GM12878 (cell line): Measurements from ENCODE around the gene NUMB.

Experiments
- ATF2 ChIP-seq: IDR thresholded peaks from 2 replicates; pipeline ENCODE4 v1.6.1; 2012; ENCODE audit warnings: low read length, inconsistent platforms
- CREM ChIP-seq: IDR thresholded peaks from 2 replicates; pipeline ENCODE4 v1.6.1; 2014; ENCODE audit warnings: antibody characterized with exemption, low read depth
- CTCF ChIP-seq, 3 experiments: IDR thresholded peaks in 2 of 3; conservative IDR thresholded peaks in 1 of 3; 2 replicates each; pipeline ENCODE4 v1.5.1; 2011; ENCODE audit warnings: low read depth in 3 of 3, low read length in 3 of 3, mild to moderate bottlenecking in 3 of 3, control low read depth in 2 of 3, moderate library complexity in 2 of 3, inconsistent platforms in 1 of 3, mixed read lengths in 1 of 3; ENCODE audit not compliant: control insufficient read depth in 2 of 3, insufficient read depth in 1 of 3; ENCODE audit errors: extremely low read depth in 1 of 3
- NFIC ChIP-seq: IDR thresholded peaks from 2 replicates; pipeline ENCODE4 v1.6.1; 2012; ENCODE audit warnings: low read depth, mild to moderate bottlenecking, inconsistent platforms, low read length, moderate library complexity
- SP1 ChIP-seq: IDR thresholded peaks from one replicate; pipeline ENCODE4 v1.6.1; 2011; ENCODE audit warnings: low read depth, low read length
- TF ChIP-seq, protein P1 (sequence below): fragments of 450-650 bp; IDR thresholded peaks from 2 replicates; pipeline ENCODE4 v1.6.1; 2017; ENCODE audit warnings: mild to moderate bottlenecking, low read depth, inconsistent platforms; ENCODE audit not compliant: poor library complexity, severe bottlenecking

GRCh38 chr14:73258845-73259611, 199.3 kb downstream of the NUMB start:
- TF ChIP-seq CTCF (IDR thresholded peaks at IDR 0.05 in 2 of 3, conservative IDR thresholded peaks at IDR 0.05 in 1 of 3; ENCODE audit: control insufficient read depth in 2 of 3, extremely low read depth in 1 of 3, insufficient read depth in 1 of 3, low read depth in 3 of 3, low read length in 3 of 3) (no peak), SP1 (no peak), CREM (no peak), NFIC (no peak), ATF2 (no peak)
- TF ChIP-seq, protein P1, sequence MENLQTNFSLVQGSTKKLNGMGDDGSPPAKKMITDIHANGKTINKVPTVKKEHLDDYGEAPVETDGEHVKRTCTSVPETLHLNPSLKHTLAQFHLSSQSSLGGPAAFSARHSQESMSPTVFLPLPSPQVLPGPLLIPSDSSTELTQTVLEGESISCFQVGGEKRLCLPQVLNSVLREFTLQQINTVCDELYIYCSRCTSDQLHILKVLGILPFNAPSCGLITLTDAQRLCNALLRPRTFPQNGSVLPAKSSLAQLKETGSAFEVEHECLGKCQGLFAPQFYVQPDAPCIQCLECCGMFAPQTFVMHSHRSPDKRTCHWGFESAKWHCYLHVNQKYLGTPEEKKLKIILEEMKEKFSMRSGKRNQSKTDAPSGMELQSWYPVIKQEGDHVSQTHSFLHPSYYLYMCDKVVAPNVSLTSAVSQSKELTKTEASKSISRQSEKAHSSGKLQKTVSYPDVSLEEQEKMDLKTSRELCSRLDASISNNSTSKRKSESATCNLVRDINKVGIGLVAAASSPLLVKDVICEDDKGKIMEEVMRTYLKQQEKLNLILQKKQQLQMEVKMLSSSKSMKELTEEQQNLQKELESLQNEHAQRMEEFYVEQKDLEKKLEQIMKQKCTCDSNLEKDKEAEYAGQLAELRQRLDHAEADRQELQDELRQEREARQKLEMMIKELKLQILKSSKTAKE: no peak
